ENCODE data around the gene CYTH1. TPM values are rescaled to one million over a fixed set of nuclear protein-coding genes. Genes with fewer than 3 reads are reported as not detected.

Gene CYTH1
- total RNA-seq, 1 experiment from 2014 or later: 34.3 TPM

- no peak for ATAC-seq
- intact Hi-C loops (cut with micrococcal nuclease): loop anchor here (5.0 kb wide), 1 partner anchor 344 kb away; the partner anchor contains the start of gene SOCS3
- H3K4me2 ChIP-seq (ENCODE audit: low read length): no peak overlapping the region
- H3K9ac ChIP-seq (ENCODE audit: low read length): no peak overlapping the region
- H2AFZ ChIP-seq (ENCODE audit: low read depth, low read length, poor library complexity, severe bottlenecking): no peak overlapping the region
- TF ChIP-seq YY1 (IDR thresholded peaks at IDR 0.05; ENCODE audit: extremely low read depth, insufficient replicate concordance, low read depth, low read length) (no peak), POLR2AphosphoS5 (IDR thresholded peaks at IDR 0.05; ENCODE audit: low read depth, low read length) (no peak), CEBPB (IDR thresholded peaks at IDR 0.05; ENCODE audit: low read depth) (no peak), ZNF274 (IDR thresholded peaks at IDR 0.05; ENCODE audit: low read depth, low read length) (no peak), CBX3 (IDR thresholded peaks at IDR 0.05; ENCODE audit: low read depth) (no peak), RAD21 (IDR thresholded peaks at IDR 0.05; ENCODE audit: low read depth) (no peak), SP1 (IDR thresholded peaks at IDR 0.05; ENCODE audit: low read depth) (no peak), ZBTB33 (IDR thresholded peaks at IDR 0.05; ENCODE audit: extremely low read depth, insufficient replicate concordance, low read length) (no peak), ZFX (IDR thresholded peaks at IDR 0.05) (no peak), FOSL1 (IDR thresholded peaks at IDR 0.05; ENCODE audit: low read depth) (no peak)
- ChIA-PET RAD21 (ENCODE audit: low non-redundant PET in 1 of 2, low total read pairs in 2 of 2, uncharacterized antibody in 2 of 2, unreplicated experiment in 2 of 2) (interaction anchor here in 1 of 2 experiments (1.3 kb wide), 1 partner anchor 209 kb away, joined by 5 read pairs; no protein-coding TSS in a partner anchor), POLR2A (no interaction called here), CTCF (interaction anchor here (0.9 to 5.4 kb wide), 2 partner anchors 209 to 288 kb away, joined by 3 to 41 read pairs; no protein-coding TSS in a partner anchor)
- peaks cover 5% of the 10 kb centered on the region in 2 experiments; a peak in 2 of 4 replicates for H3K36me3 ChIP-seq (ENCODE audit: control insufficient read depth in 1 of 2, insufficient read depth in 2 of 2, low read length in 2 of 2)
- H3K9me3 ChIP-seq (ENCODE audit: control insufficient read depth in 1 of 2, insufficient read depth in 1 of 2, low read depth in 1 of 2, low read length in 2 of 2): no peaks in the 10 kb centered on the region
- H3K9me2 ChIP-seq (ENCODE audit: insufficient read depth): no peaks in the 10 kb centered on the region
- no peak overlapping the region for H3K27ac ChIP-seq (ENCODE audit: low read depth, low read length)
- peaks cover 8 to 14% of the 10 kb centered on the region in 2 experiments for H3K4me1 ChIP-seq (ENCODE audit: control insufficient read depth in 1 of 2, insufficient read depth in 2 of 2, low read length in 2 of 2)
- no peaks in the 10 kb centered on the region for H3K27me3 ChIP-seq (ENCODE audit: insufficient read depth, low read length)
- no peak overlapping the region for H3K4me3 ChIP-seq (replicated peaks in 1 of 2; ENCODE audit: low read depth in 1 of 2, low read length in 2 of 2)
- TSS peak; percentile 33 for BruUV-seq (replicated peaks)
- peaks cover 2% of the 10 kb centered on the region; the same call in 1 of the 2 replicates for H3K79me2 ChIP-seq (ENCODE audit: insufficient read depth, low read length)
- DNase-seq (ENCODE audit: low read depth, low spot score): no peak
- no peaks in the 10 kb centered on the region for H4K20me1 ChIP-seq (ENCODE audit: insufficient read depth)
These were observed 75.7 kb downstream of the CYTH1 start for GRCh38 chr17:78706271-78706915.

Data from HCT116 (cell line).